ENCODE measurements around the gene LGALS7B. TPM values are rescaled to one million over a fixed set of nuclear protein-coding genes. Genes with fewer than 3 reads are reported as not detected.
"Not testable (repeated sequence)": the region's sequence is repeated elsewhere in the genome, so short reads cannot be mapped to it uniquely, and the experiment has no call there.

Gene LGALS7B
- total RNA-seq, 1 experiment from 2014 or later: 1.2 TPM

DNA sequence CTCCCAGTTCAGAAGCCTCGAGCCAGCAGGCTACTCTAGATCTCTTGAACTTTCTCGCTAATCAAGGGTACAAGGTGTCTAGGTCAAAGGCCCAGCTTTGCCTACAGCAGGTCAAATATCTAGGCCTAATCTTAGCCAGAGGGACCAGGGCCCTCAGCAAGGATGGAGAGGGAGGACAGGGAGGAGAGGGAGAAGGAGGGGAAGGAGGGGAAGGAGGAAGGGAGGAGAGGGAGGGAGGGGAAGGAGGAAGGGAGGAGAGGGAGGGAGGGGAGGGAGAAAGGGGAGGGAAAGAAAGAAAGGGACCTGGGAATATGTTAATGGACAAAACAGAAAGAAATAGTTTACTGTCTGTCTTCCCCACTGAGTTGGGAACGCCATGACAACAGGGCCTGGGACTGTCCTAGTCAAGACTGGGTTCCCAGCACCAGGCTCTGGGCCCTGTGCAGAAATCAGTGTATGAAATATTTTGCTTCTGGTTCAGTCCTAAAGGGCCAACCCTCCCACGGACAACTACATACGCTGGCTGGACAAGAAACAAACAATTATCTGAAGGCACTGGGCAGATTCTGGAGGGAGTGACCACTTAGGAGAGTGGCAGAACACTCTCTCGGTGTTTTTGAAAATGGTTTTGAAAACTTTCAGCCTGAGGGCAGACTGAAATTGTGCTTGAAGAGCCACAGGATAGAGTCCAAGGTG lies 38.0 kb downstream of the LGALS7B start:
- ATAC-seq (no peak), DNase-seq (ENCODE audit: low spot score) (no peak)
- CTCF ChIA-PET: no interaction called here
- peaks cover 11% of the 10 kb centered on the region for H3K9me3 Mint-ChIP-seq
- H3K27me3 Mint-ChIP-seq (ENCODE audit: low read depth): peaks cover 12% of the 10 kb centered on the region
- TF ChIP-seq SOX15 (CRISPR knock-in tag; IDR thresholded peaks at IDR 0.05) (no peak), ZNF671 (CRISPR knock-in tag; IDR thresholded peaks at IDR 0.05) (no peak), RORB (CRISPR knock-in tag; IDR thresholded peaks at IDR 0.05) (no peak), HMGA2 (CRISPR knock-in tag; IDR thresholded peaks at IDR 0.05) (no peak), ELF4 (CRISPR knock-in tag; IDR thresholded peaks at IDR 0.05; ENCODE audit: low read depth) (no peak), JAZF1 (CRISPR knock-in tag; IDR thresholded peaks at IDR 0.05) (no peak), ZBTB21 (CRISPR knock-in tag; IDR thresholded peaks at IDR 0.05; ENCODE audit: borderline replicate concordance) (no peak)
- peak overlapping the region; percentile 11; the same call in 1 of the 2 replicates for H3K27ac Mint-ChIP-seq
- H3K4me1 Mint-ChIP-seq: peaks cover 50% of the 10 kb centered on the region
- peaks cover 42% of the 10 kb centered on the region for H3K36me3 Mint-ChIP-seq
- H3K4me3 Mint-ChIP-seq: no peak overlapping the region
- POLR2A ChIA-PET: interaction anchor here (0.6 kb wide), 1 partner anchor 48 kb away, joined by 4 read pairs; no protein-coding TSS in a partner anchor

DNA sequence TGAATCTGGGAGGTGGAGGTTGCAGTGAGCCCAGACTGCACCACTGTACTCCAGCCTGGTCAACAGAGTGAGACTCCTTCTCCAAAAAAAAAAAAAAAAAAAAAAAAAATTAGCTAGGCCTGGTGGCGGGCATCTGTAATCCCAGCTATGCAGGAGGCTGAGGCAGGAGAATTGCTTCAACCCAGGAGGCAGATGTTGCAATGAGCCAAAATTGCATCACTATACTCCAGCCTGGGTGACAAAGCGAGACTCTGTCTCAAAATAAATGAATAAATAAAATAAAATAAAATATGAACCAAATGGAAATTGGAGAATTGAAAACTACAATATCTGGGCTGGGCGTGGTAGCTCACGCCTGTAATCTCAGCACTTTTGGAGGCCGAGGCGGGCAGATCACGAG lies 40.2 kb downstream of the LGALS7B start:
- H3K27ac Mint-ChIP-seq; CTCF ChIA-PET; DNase-seq (ENCODE audit: low spot score); H3K9me3 Mint-ChIP-seq; POLR2A ChIA-PET; H3K27me3 Mint-ChIP-seq (ENCODE audit: low read depth); ATAC-seq; H3K4me3 Mint-ChIP-seq: not testable (repeated sequence)
- H3K4me1 Mint-ChIP-seq: peaks cover 40% of the 10 kb centered on the region
- peaks cover 26% of the 10 kb centered on the region for H3K36me3 Mint-ChIP-seq
- TF ChIP-seq GABPB1 (CRISPR knock-in tag; IDR thresholded peaks at IDR 0.05): 0 out of 2 replicates have a peak, but pooled peaks have one; percentile 49

DNA sequence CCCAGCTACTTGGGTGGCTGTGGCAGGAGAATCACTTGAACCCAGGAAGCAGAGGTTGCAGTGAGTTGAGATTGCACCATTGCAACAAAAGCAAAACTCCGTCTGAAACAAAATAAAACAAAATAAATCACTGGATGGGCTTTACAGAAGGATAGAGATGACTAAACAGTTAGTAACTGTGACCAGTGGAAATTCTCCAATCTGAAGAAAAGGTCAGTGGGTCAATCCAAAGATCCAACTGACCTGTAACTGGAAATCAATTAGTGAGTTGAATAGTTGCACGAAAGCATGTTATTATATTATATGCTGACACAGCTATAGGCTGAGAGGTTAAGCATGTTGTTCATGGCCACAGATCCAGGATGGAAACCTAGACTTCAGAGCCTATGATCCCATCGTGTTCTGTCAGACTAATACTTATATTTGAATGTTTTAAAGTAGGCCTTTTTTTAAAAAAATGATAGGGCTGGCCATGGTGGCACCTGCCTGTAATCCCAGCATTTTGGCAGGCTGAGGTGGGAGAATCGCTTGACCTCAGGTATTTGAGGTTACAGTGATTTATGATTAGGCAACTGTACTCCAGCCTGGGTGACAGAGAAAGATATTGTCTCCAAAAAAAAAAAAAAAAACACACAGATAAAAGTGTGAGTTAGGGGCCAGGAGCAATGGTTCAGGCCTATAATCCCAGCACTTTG lies 41.2 kb downstream of the LGALS7B start:
- ATAC-seq (no peak), DNase-seq (ENCODE audit: low spot score) (no peak)
- H3K27ac Mint-ChIP-seq: no peak overlapping the region
- ChIA-PET POLR2A (no interaction called here), CTCF (interaction anchor here (1.2 kb wide), 1 partner anchor 377 kb away, joined by 3 read pairs; no protein-coding TSS in a partner anchor)
- peaks cover 2% of the 10 kb centered on the region; the same call in 1 of the 2 replicates for H3K27me3 Mint-ChIP-seq (ENCODE audit: low read depth)
- peaks cover 26% of the 10 kb centered on the region for H3K36me3 Mint-ChIP-seq
- H3K4me1 Mint-ChIP-seq: peaks cover 30% of the 10 kb centered on the region
- no peak for TF ChIP-seq ELF4 (CRISPR knock-in tag; IDR thresholded peaks at IDR 0.05; ENCODE audit: low read depth)
- H3K4me3 Mint-ChIP-seq: peak overlapping the region; percentile 81
- H3K9me3 Mint-ChIP-seq: no peaks in the 10 kb centered on the region

DNA sequence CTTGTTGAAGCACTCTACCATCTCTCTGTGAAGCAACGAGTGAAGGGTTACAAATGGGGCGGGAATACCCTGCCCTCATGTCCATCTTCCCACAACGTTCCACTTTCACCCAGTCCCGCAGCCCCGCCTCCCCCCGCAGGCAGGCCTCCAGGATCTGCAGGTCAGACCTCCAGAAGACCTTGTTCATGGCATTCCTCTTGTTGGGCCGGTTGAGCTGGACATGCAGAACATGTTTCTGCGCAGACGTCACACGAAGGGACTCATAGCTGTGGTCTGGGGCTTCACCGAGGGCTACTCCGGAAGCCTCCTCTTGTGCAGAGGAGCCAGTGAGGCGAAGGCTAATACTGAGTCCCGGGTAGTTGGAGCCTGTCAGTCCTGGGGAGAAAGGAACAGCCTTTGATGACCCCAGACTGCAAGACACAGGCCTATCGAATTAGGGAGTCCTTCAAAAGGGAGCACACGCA lies 42.2 kb downstream of the LGALS7B start:
- POLR2A ChIA-PET: interaction anchor here (1.1 to 1.6 kb wide), 3 partner anchors 10 to 21 kb away, joined by 3 to 8 read pairs (median 4); no protein-coding TSS in a partner anchor
- ATAC-seq (peak; percentile 33), DNase-seq (ENCODE audit: low spot score) (peak; percentile 43)
- Mint-ChIP-seq H3K27me3 (ENCODE audit: low read depth) (no peaks in the 10 kb centered on the region; the same call in 1 of the 2 replicates), H3K9me3 (no peaks in the 10 kb centered on the region), H3K36me3 (peaks cover 33% of the 10 kb centered on the region), H3K27ac (peak overlapping the region; percentile 69), H3K4me1 (peaks cover 24% of the 10 kb centered on the region), H3K4me3 (peak overlapping the region; percentile 81)
- CTCF ChIA-PET: interaction anchor here (1.0 to 3.1 kb wide), 6 partner anchors 38 to 378 kb away, joined by 3 to 27 read pairs (median 4); partner anchors contain the start of genes MRPS12 and SARS2
- TF ChIP-seq NFE2L1 (CRISPR knock-in tag; IDR thresholded peaks at IDR 0.05): no peak
- TF ChIP-seq, protein P1, sequence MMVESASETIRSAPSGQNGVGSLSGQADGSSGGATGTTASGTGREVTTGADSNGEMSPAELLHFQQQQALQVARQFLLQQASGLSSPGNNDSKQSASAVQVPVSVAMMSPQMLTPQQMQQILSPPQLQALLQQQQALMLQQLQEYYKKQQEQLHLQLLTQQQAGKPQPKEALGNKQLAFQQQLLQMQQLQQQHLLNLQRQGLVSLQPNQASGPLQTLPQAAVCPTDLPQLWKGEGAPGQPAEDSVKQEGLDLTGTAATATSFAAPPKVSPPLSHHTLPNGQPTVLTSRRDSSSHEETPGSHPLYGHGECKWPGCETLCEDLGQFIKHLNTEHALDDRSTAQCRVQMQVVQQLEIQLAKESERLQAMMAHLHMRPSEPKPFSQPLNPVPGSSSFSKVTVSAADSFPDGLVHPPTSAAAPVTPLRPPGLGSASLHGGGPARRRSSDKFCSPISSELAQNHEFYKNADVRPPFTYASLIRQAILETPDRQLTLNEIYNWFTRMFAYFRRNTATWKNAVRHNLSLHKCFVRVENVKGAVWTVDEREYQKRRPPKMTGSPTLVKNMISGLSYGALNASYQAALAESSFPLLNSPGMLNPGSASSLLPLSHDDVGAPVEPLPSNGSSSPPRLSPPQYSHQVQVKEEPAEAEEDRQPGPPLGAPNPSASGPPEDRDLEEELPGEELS (CRISPR knock-in tag; IDR thresholded peaks at IDR 0.05): peak; percentile 54; the same call in 1 of the 2 replicates

DNA sequence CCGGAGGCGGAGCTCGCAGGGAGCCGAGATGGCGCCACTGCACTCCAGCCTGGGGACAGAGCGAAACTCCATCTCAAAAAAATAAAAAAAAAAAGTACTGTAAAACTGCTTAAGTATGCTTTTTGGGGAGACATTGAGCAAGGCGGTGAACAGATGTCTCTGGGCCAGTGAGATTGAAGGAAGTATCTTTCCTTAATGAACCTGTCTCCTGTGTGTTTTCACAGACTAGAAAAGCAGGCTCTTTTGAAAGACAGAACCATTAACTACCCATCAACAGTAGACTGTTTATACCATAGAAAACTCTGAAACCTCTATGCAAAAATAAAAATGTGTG lies 44.1 kb downstream of the LGALS7B start:
- POLR2A ChIA-PET: interaction anchor here (0.7 kb wide), 1 partner anchor 10 kb away, joined by 3 read pairs; no protein-coding TSS in a partner anchor
- CTCF ChIA-PET: interaction anchor here (1.4 to 3.1 kb wide), 3 partner anchors 32 to 64 kb away, joined by 3 to 27 read pairs (median 4); no protein-coding TSS in a partner anchor
- H3K9me3 Mint-ChIP-seq: no peaks in the 10 kb centered on the region
- H3K4me1 Mint-ChIP-seq: peaks cover 14% of the 10 kb centered on the region
- H3K4me3 Mint-ChIP-seq: no peak overlapping the region
- H3K27ac Mint-ChIP-seq: peak overlapping the region; percentile 74
- DNase-seq (ENCODE audit: low spot score) (no peak), ATAC-seq (no peak)
- peaks cover 39% of the 10 kb centered on the region for H3K36me3 Mint-ChIP-seq
- H3K27me3 Mint-ChIP-seq (ENCODE audit: low read depth): no peaks in the 10 kb centered on the region
- TF ChIP-seq ZNF317 (CRISPR knock-in tag; IDR thresholded peaks at IDR 0.05; ENCODE audit: borderline replicate concordance, low read depth) (no peak), ZNF138 (CRISPR knock-in tag; conservative IDR thresholded peaks at IDR 0.05) (no peak), TCF7 (CRISPR knock-in tag; IDR thresholded peaks at IDR 0.05; ENCODE audit: low read depth) (no peak), ZNF396 (CRISPR knock-in tag; IDR thresholded peaks at IDR 0.05; ENCODE audit: borderline replicate concordance) (no peak)
- TF ChIP-seq, protein P2, sequence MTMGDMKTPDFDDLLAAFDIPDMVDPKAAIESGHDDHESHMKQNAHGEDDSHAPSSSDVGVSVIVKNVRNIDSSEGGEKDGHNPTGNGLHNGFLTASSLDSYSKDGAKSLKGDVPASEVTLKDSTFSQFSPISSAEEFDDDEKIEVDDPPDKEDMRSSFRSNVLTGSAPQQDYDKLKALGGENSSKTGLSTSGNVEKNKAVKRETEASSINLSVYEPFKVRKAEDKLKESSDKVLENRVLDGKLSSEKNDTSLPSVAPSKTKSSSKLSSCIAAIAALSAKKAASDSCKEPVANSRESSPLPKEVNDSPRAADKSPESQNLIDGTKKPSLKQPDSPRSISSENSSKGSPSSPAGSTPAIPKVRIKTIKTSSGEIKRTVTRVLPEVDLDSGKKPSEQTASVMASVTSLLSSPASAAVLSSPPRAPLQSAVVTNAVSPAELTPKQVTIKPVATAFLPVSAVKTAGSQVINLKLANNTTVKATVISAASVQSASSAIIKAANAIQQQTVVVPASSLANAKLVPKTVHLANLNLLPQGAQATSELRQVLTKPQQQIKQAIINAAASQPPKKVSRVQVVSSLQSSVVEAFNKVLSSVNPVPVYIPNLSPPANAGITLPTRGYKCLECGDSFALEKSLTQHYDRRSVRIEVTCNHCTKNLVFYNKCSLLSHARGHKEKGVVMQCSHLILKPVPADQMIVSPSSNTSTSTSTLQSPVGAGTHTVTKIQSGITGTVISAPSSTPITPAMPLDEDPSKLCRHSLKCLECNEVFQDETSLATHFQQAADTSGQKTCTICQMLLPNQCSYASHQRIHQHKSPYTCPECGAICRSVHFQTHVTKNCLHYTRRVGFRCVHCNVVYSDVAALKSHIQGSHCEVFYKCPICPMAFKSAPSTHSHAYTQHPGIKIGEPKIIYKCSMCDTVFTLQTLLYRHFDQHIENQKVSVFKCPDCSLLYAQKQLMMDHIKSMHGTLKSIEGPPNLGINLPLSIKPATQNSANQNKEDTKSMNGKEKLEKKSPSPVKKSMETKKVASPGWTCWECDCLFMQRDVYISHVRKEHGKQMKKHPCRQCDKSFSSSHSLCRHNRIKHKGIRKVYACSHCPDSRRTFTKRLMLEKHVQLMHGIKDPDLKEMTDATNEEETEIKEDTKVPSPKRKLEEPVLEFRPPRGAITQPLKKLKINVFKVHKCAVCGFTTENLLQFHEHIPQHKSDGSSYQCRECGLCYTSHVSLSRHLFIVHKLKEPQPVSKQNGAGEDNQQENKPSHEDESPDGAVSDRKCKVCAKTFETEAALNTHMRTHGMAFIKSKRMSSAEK (CRISPR knock-in tag; IDR thresholded peaks at IDR 0.05; ENCODE audit: borderline replicate concordance): no peak
